ENCODE data around the gene SH2D2A.

Gene SH2D2A

DNA sequence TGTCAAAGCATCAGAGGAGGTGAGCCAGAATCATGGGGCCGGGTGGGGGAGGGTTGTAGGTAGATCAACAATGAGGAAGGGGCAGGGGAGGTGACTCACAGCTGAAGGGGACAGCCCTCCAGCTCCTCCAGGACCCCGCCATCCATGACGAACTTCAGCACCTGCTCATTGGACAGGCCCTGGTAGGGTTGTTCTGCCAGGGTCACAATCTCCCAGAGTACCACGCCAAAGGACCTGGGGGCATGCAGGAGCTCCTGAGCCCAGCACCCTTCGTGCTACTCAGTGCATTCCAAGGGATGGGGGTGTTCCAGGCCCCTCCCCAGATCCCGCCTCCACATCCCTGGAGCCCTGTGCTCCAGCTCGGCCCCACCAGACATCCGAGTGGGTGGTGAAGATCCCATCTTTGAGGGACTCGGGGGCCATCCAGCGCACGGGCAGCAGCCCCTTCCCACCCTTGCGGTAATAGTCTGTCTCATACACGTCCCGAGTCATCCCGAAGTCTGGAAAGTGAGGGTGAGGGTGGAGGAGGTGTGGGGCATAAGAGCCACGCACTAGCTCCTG lies 24.7 kb upstream of the SH2D2A start:
- TF ChIP-seq ZFX (IDR thresholded peaks at IDR 0.05) = no peak
- TF ChIP-seq, protein P1, sequence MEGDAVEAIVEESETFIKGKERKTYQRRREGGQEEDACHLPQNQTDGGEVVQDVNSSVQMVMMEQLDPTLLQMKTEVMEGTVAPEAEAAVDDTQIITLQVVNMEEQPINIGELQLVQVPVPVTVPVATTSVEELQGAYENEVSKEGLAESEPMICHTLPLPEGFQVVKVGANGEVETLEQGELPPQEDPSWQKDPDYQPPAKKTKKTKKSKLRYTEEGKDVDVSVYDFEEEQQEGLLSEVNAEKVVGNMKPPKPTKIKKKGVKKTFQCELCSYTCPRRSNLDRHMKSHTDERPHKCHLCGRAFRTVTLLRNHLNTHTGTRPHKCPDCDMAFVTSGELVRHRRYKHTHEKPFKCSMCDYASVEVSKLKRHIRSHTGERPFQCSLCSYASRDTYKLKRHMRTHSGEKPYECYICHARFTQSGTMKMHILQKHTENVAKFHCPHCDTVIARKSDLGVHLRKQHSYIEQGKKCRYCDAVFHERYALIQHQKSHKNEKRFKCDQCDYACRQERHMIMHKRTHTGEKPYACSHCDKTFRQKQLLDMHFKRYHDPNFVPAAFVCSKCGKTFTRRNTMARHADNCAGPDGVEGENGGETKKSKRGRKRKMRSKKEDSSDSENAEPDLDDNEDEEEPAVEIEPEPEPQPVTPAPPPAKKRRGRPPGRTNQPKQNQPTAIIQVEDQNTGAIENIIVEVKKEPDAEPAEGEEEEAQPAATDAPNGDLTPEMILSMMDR (conservative IDR thresholded peaks at IDR 0.05) = no peak

DNA sequence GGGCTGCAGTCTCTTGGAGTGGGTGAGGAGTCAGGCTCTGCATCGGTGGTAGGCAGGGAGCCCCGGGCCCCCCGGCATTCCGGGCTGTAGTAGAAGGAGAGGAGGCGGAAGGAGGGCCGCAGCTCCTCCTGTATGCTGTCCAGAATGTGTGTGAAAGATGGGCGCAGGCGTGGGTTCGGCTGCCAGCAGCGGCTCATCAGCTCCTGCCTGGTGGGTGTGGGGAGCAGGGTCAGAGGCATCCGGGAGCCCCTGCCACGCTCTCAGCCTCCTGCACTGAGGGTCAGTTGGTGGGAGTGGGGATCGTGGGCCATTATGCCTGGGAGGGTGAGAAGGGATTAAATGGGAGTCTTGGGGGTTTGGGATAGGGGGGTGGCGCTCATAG lies 24.2 kb upstream of the SH2D2A start:
- H3K27ac ChIP-seq = no peak overlapping the region
- no peak for TF ChIP-seq ZFX (IDR thresholded peaks at IDR 0.05)
- TF ChIP-seq, protein P1 (conservative IDR thresholded peaks at IDR 0.05) = no peak

More for the DNA sequence above, 24.7 kb upstream of the SH2D2A start:
- no peak overlapping the region for H3K27ac ChIP-seq

DNA sequence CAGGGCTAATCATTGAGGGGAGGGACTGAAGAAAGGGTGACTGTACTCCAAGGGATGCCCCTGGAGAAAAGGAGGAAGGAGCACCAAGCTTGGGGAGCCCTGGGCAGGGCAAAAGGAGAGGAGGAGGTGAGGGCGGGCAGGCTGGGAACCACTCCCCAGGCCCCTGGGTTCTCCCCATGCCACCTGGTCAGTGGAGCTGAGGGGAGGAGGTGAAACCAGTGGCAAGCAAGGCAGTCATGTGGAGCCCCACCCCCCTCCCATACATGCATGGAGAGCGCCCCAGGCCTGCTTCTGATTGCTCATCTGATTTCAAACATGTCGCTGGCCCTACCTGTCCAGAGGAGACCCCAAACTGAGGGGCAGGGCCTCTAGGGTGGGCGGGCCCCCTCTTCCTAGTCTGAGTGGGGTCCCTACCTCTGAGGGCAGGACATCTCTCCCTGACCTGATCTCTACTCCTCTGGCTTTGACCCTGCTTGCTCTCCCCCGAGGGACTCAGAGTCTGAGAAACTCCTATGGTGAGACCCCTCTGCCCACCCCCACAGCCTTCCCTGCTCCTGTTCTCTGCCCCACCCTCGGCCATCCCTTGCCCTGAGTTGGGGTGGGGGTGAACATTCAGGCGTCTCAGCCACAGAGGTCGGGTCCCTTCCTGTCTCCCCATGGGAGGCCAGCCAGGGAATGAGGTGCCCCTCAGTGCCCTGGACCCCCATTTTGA lies 23.7 kb upstream of the SH2D2A start:
- no peak overlapping the region for H3K27ac ChIP-seq
- TF ChIP-seq ZFX (IDR thresholded peaks at IDR 0.05) = no peak
- TF ChIP-seq, protein P1 (conservative IDR thresholded peaks at IDR 0.05) = no peak

DNA sequence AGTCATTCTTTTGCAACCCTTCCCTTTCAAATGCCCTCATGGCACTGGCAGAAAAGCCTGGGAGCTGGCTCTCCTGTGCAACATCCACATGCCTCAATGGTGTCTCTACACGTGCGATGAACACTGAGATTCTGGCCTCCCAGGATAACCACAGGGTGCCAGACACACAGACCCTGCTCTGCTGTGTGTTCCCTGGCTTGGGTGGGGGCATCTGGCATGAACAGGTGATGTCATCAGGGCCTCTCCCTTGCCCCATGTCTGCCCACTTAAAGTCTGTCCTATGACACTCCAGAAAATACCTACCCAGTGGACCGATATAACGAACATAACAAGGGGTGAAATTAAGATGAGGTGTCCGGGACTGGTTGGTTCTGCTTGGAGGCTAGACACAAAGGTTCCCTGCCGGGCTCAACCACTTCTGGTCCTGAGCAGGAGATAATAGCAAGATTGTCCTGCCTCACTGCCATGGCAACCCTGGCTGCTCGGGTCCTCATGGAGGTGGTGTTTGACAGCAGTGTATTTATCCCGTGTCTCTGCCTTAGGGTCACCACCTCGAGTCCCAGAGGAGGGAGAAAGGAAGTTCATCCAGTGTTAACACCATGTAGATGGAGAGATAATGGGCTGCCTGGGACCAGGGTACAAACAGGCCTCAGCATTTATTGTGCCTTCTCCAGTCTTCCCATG lies 22.9 kb upstream of the SH2D2A start:
- H3K27ac ChIP-seq = no peak overlapping the region
- no peak for TF ChIP-seq ZFX (IDR thresholded peaks at IDR 0.05)
- TF ChIP-seq, protein P1 (conservative IDR thresholded peaks at IDR 0.05) = no peak

DNA sequence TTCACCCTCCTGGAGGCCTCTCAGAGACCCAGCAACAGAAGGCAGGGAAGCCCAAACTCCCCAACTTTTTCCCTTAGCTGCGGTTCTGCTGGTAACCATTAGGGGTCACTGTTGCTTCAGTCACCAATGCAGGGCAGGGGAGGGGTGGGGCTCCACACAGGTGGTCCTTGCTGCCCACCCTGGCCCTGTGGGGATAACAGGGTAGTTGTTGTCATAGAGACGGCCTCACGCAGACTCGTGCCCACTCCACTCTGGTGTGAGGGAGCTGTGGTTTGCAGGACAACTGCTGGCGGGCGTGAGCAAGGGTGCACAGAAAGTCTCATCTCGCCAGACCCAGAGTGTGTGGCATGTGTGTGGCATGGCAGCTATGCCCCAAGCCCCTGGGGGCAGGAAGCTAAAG lies 22.3 kb upstream of the SH2D2A start:
- TF ChIP-seq, protein P1 (conservative IDR thresholded peaks at IDR 0.05) = peak; percentile 98
- no peak for TF ChIP-seq ZFX (IDR thresholded peaks at IDR 0.05)
- H3K27ac ChIP-seq = no peak overlapping the region

DNA sequence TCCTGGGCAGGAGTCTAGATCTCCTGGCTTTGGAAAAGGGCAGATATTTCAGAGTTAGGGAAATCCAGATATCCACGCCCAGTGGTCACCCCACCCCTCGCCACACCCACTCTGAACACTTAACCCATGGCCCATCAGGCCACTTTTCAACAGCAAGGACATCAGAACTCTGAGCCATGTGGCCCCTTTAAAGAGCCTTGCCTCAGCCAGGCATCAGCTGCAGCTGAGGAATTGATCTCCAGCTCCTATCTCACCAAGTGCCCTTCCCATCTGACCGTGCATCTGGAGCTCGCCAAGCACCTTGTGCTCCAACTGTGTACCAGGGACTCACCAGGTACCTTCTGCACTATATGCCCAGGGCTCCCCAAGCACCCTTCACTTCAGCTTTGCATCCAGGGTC lies 20.2 kb upstream of the SH2D2A start:
- H3K27ac ChIP-seq = no peak overlapping the region
- TF ChIP-seq ZFX (IDR thresholded peaks at IDR 0.05) = no peak
- TF ChIP-seq, protein P1 (conservative IDR thresholded peaks at IDR 0.05) = no peak

DNA sequence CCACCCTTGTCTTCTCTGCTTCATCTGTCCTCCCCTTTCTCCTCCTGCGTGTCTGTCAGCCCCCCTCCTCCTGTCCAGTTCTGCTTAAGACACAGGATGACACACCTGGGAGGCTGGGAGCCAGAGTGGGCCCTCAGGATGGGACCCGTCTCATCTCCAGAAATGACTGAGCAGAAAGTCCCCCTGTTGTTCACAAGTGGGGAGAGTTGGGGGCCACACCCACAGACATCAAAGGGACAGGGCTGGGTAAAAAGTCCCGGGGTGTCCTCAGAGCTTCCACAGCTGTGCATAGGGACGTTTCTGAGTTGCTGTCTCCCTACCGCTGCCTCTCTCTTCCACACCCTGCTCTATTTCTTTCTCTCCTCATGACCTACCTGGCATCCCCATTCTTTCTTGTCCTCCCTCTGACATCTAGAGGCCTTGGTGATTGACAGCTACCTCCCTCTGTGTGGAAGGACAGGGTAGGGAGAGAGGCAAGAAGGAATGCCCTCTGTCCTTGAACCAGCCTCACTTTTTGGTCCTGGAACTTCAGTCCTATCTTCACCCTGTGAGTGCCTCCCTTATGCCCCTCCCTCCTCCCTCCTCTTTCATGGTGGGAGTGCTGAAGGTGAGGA lies 19.5 kb upstream of the SH2D2A start:
- H3K27ac ChIP-seq = no peak overlapping the region
- no peak for TF ChIP-seq ZFX (IDR thresholded peaks at IDR 0.05)
- TF ChIP-seq, protein P1 (conservative IDR thresholded peaks at IDR 0.05) = no peak
